Activated CD8-positive, alpha-beta T cell treated with anti-CD3 and anti-CD28 coated beads, Interleukin-2, amount 10 ng/mL, durations not matched to agents 7 days and 5 days (primary cell): ENCODE results near the gene SGMS1. TPM values are rescaled to one million over a fixed set of nuclear protein-coding genes. Genes with fewer than 3 reads are reported as not detected.

ENCODE experiments used
- ATAC-seq: fragments of 150-1000 bp; cut with Tn5 transposase; one replicate; pipeline ENCODE4 v1.10.0; 2021; ENCODE audit warnings: moderate library complexity
- CTCF ChIA-PET: fragments of 350-600 bp; sonication (Branson Sonifier 250); formaldehyde crosslinking; loops from one replicate; lab custom pipeline; 2021; ENCODE audit warnings: antibody characterized with exemption; lab: Charles Lee
- POLR2A ChIA-PET: fragments of 350-600 bp; sonication (Branson Sonifier 250); formaldehyde crosslinking; loops from one replicate; lab custom pipeline; 2021; ENCODE audit warnings: antibody characterized with exemption; lab: Charles Lee
- DNase-seq: peaks from one replicate; pipeline ENCODE4 v3.0.0-alpha.2; 2020
- H3K27ac Mint-ChIP-seq: one replicate; pipeline ENCODE4 v1.8.0; 2021; ENCODE audit warnings: mild to moderate bottlenecking, mixed read lengths
- H3K27me3 Mint-ChIP-seq: one replicate; pipeline ENCODE4 v1.8.0; 2021; ENCODE audit warnings: low read depth, mixed read lengths
- H3K36me3 Mint-ChIP-seq: one replicate; pipeline ENCODE4 v1.8.0; 2021; ENCODE audit warnings: low read depth, mixed read lengths
- H3K4me1 Mint-ChIP-seq: one replicate; pipeline ENCODE4 v1.8.0; 2021; ENCODE audit warnings: low read depth, mixed read lengths
- H3K4me3 Mint-ChIP-seq: one replicate; pipeline ENCODE4 v1.8.0; 2021; ENCODE audit warnings: mild to moderate bottlenecking, mixed read lengths
- H3K9me3 Mint-ChIP-seq: one replicate; pipeline ENCODE4 v1.8.0; 2022; ENCODE audit warnings: mixed read lengths; ENCODE audit not compliant: insufficient read depth
- total RNA-seq, 2 experiments: library from RNA; stranded (reverse); gene quantifications; one replicate each; pipeline ENCODE4 v1.2.3, GENCODE V29; 2021

SGMS1 gene
- total RNA-seq, 2 experiments from 2014 or later, result 14.2 to 16.4 TPM

DNA sequence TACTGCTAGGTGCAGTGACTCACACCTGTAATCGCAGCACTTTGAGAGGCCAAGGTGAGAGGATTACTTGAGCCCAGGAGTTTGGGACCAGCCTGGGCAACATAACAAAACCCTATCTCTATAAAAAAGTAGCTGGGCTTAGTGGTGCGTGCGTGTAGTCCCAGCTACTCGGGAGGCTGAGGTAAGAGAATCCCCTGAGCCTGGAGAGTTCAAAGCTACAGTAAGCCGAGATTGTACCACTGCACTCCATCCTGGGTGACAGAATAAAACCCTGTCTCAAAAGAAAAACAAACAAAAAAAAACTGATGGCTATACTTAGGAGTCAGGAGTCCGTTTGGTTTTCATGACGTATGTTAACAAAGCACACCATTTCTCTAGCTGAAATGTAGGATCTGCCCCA, 2.9 kb downstream of the SGMS1 start:
- ChIA-PET POLR2A (interaction anchor here (1.5 kb wide), 1 partner anchor 15 kb away, joined by 8 read pairs; no protein-coding TSS in a partner anchor), CTCF (interaction anchor here (0.8 to 3.0 kb wide), 11 partner anchors 8 to 253 kb away, joined by 3 to 19 read pairs (median 7); no protein-coding TSS in a partner anchor)
- Mint-ChIP-seq H3K36me3 (peaks cover 6% of the 10 kb centered on the region), H3K27me3 (no peaks in the 10 kb centered on the region), H3K27ac (no peak overlapping the region), H3K4me1 (peaks cover 49% of the 10 kb centered on the region), H3K4me3 (no peak overlapping the region), H3K9me3 (no peaks in the 10 kb centered on the region)
- DNase-seq (no peak), ATAC-seq (no peak)

- no peaks in the 10 kb centered on the region for H3K9me3 Mint-ChIP-seq
- no peak for ATAC-seq
- H3K27me3 Mint-ChIP-seq, result no peaks in the 10 kb centered on the region
- peaks cover 42% of the 10 kb centered on the region for H3K4me1 Mint-ChIP-seq
- H3K36me3 Mint-ChIP-seq, result peaks cover 6% of the 10 kb centered on the region
- ChIA-PET CTCF (interaction anchor here (0.8 to 3.0 kb wide), 5 partner anchors 7 to 202 kb away, joined by 3 to 19 read pairs (median 11); no protein-coding TSS in a partner anchor), POLR2A (no interaction called here)
- no peak for DNase-seq
- H3K4me3 Mint-ChIP-seq, result no peak overlapping the region
- H3K27ac Mint-ChIP-seq, result no peak overlapping the region
Observed at GRCh38 chr10:50619882-50620281, 3.9 kb downstream of the SGMS1 start.

DNA sequence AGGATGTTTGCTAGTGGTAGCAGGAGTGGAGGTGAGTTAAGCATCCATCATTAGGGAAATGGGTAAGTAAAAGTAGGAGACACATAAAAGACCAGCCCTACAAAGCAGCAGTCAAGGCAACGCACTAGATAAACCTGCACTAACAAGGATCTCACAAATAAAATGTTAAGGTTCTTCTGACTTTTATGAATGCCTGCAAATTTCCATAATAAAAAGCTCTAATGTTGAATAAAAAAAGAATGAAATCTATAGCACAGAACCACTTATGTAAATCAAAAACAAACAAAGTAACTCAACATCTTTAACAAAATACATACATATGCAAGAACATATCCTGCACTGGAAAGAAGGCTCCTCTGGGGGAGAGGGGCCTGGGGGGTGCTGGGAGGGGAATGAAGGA, 4.6 kb downstream of the SGMS1 start:
- no peak overlapping the region for H3K27ac Mint-ChIP-seq

GRCh38 chr10:50618624-50619023, 5.1 kb downstream of the SGMS1 start:
- Mint-ChIP-seq H3K27ac (no peak overlapping the region), H3K9me3 (no peaks in the 10 kb centered on the region), H3K27me3 (no peaks in the 10 kb centered on the region), H3K4me1 (peaks cover 42% of the 10 kb centered on the region), H3K4me3 (no peak overlapping the region), H3K36me3 (peaks cover 6% of the 10 kb centered on the region)
- DNase-seq (no peak), ATAC-seq (no peak)
- ChIA-PET CTCF (no interaction called here), POLR2A (no interaction called here)

More for the DNA sequence above, 4.6 kb downstream of the SGMS1 start:
- ATAC-seq, result no peak
- H3K4me3 Mint-ChIP-seq, result no peak overlapping the region
- ChIA-PET CTCF (interaction anchor here (1.3 kb wide), 1 partner anchor 66 kb away, joined by 4 read pairs; no protein-coding TSS in a partner anchor), POLR2A (no interaction called here)
- H3K36me3 Mint-ChIP-seq, result peaks cover 6% of the 10 kb centered on the region
- H3K9me3 Mint-ChIP-seq, result no peaks in the 10 kb centered on the region
- DNase-seq, result no peak
- no peaks in the 10 kb centered on the region for H3K27me3 Mint-ChIP-seq
- H3K4me1 Mint-ChIP-seq, result peaks cover 42% of the 10 kb centered on the region

- H3K4me3 Mint-ChIP-seq, result no peak overlapping the region
- H3K27ac Mint-ChIP-seq, result no peak overlapping the region
- H3K27me3 Mint-ChIP-seq, result no peaks in the 10 kb centered on the region
- no peak for DNase-seq
- peaks cover 4% of the 10 kb centered on the region for H3K36me3 Mint-ChIP-seq
- CTCF ChIA-PET, result no interaction called here
- POLR2A ChIA-PET, result no interaction called here
- H3K9me3 Mint-ChIP-seq, result no peaks in the 10 kb centered on the region
- no peak for ATAC-seq
- peaks cover 43% of the 10 kb centered on the region for H3K4me1 Mint-ChIP-seq
Observed at GRCh38 chr10:50615658-50616057, 8.1 kb downstream of the SGMS1 start.

- Mint-ChIP-seq H3K27me3 (no peaks in the 10 kb centered on the region), H3K9me3 (no peaks in the 10 kb centered on the region), H3K4me1 (peaks cover 33% of the 10 kb centered on the region), H3K36me3 (peaks cover 2% of the 10 kb centered on the region), H3K4me3 (no peak overlapping the region), H3K27ac (no peak overlapping the region)
- ChIA-PET CTCF (interaction anchor here (0.9 to 1.5 kb wide), 2 partner anchors 52 to 62 kb away, joined by 3 read pairs; no protein-coding TSS in a partner anchor), POLR2A (no interaction called here)
- ATAC-seq (peak; percentile 60), DNase-seq (peak; percentile 35)
Observed at GRCh38 chr10:50614444-50615137, 9.2 kb downstream of the SGMS1 start.

GRCh38 chr10:50613726-50614443, 9.9 kb downstream of the SGMS1 start:
- Mint-ChIP-seq H3K36me3 (peaks cover 2% of the 10 kb centered on the region), H3K27ac (no peak overlapping the region), H3K4me1 (peaks cover 26% of the 10 kb centered on the region), H3K27me3 (no peaks in the 10 kb centered on the region), H3K4me3 (no peak overlapping the region), H3K9me3 (no peaks in the 10 kb centered on the region)
- ChIA-PET POLR2A (no interaction called here), CTCF (interaction anchor here (0.9 to 2.7 kb wide), 4 partner anchors 8 to 61 kb away, joined by 3 to 14 read pairs (median 4); no protein-coding TSS in a partner anchor)
- DNase-seq (no peak), ATAC-seq (no peak)

DNA sequence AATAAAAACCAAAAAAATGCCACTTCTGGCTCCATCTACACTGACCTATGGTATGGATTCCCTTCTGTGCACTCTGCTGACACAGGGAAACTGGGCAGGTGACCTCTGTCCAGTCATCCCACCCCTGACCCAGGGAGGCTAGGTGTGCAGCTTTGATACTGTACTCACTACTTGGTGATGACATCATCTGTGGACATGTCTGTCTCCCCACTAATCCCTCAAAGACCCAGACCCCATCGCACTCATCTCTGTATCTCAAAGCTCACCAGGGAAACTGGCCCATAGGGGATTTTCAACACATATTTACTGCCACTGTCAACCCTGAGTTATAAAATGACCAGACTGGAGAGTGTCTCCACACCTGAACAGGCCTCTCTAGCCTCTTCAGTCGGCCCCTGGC, 10.6 kb downstream of the SGMS1 start:
- no peak overlapping the region for H3K27ac Mint-ChIP-seq
- ChIA-PET POLR2A (no interaction called here), CTCF (interaction anchor here (1.2 to 2.7 kb wide), 3 partner anchors 8 to 60 kb away, joined by 3 to 14 read pairs (median 4); no protein-coding TSS in a partner anchor)
- no peaks in the 10 kb centered on the region for H3K9me3 Mint-ChIP-seq
- H3K36me3 Mint-ChIP-seq, result peaks cover 1% of the 10 kb centered on the region
- H3K27me3 Mint-ChIP-seq, result no peaks in the 10 kb centered on the region
- ATAC-seq (no peak), DNase-seq (no peak)
- H3K4me3 Mint-ChIP-seq, result no peak overlapping the region
- peaks cover 20% of the 10 kb centered on the region for H3K4me1 Mint-ChIP-seq

GRCh38 chr10:50610368-50610767, 13.4 kb downstream of the SGMS1 start:
- DNase-seq, result no peak
- peaks cover 27% of the 10 kb centered on the region for H3K4me1 Mint-ChIP-seq
- no peaks in the 10 kb centered on the region for H3K27me3 Mint-ChIP-seq
- POLR2A ChIA-PET, result no interaction called here
- H3K4me3 Mint-ChIP-seq, result no peak overlapping the region
- no peak for ATAC-seq
- H3K27ac Mint-ChIP-seq, result no peak overlapping the region
- CTCF ChIA-PET, result no interaction called here
- H3K9me3 Mint-ChIP-seq, result no peaks in the 10 kb centered on the region
- no peaks in the 10 kb centered on the region for H3K36me3 Mint-ChIP-seq

GRCh38 chr10:50607356-50607925, 16.3 kb downstream of the SGMS1 start:
- Mint-ChIP-seq H3K9me3 (no peaks in the 10 kb centered on the region), H3K27me3 (no peaks in the 10 kb centered on the region), H3K27ac (no peak overlapping the region), H3K4me3 (no peak overlapping the region), H3K4me1 (peaks cover 42% of the 10 kb centered on the region), H3K36me3 (no peaks in the 10 kb centered on the region)
- CTCF ChIA-PET, result interaction anchor here (4.4 kb wide), 1 partner anchor 14 kb away, joined by 19 read pairs; no protein-coding TSS in a partner anchor
- DNase-seq (no peak), ATAC-seq (no peak)
- POLR2A ChIA-PET, result no interaction called here

GRCh38 chr10:50605951-50606270, 17.8 kb downstream of the SGMS1 start:
- Mint-ChIP-seq H3K27me3 (no peaks in the 10 kb centered on the region), H3K4me3 (no peak overlapping the region), H3K4me1 (peaks cover 43% of the 10 kb centered on the region), H3K36me3 (no peaks in the 10 kb centered on the region), H3K27ac (peak overlapping the region; percentile 13), H3K9me3 (no peaks in the 10 kb centered on the region)
- CTCF ChIA-PET, result interaction anchor here (1.1 to 4.4 kb wide), 2 partner anchors 15 to 184 kb away, joined by 3 to 19 read pairs; no protein-coding TSS in a partner anchor
- no peak for ATAC-seq
- DNase-seq, result no peak
- POLR2A ChIA-PET, result no interaction called here
